Measurements from ENCODE around the gene MAST2. TPM values are rescaled to one million over a fixed set of nuclear protein-coding genes. Genes with fewer than 3 reads are reported as not detected.

Gene MAST2
- polyA plus RNA-seq, 1 experiment = 24.7 TPM

DNA sequence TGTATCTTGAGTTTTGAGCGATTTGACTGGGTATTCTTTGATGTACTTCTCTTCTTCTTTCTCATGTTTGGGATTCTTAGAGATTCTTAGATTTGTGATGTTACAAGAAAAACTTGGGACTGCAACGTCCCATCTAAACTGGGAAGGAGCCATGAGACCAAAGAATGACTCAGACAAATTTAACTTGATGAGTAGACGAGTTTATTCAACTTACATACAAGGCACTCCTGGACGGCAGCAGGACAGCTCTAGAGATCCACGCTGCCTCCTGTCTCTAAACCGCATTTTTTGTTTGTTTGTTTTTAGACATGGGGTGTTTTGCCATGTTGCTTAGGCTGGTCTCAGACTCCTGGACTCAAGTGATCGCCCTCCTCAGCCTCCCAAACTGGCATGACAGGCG, 191.9 kb downstream of the MAST2 start:
- H3K4me3 ChIP-seq (ENCODE audit: low read depth, low read length) = no peak overlapping the region
- no peaks in the 10 kb centered on the region for H3K27me3 ChIP-seq (ENCODE audit: control insufficient read depth, insufficient read depth, low read length)
- TF ChIP-seq, protein P1, sequence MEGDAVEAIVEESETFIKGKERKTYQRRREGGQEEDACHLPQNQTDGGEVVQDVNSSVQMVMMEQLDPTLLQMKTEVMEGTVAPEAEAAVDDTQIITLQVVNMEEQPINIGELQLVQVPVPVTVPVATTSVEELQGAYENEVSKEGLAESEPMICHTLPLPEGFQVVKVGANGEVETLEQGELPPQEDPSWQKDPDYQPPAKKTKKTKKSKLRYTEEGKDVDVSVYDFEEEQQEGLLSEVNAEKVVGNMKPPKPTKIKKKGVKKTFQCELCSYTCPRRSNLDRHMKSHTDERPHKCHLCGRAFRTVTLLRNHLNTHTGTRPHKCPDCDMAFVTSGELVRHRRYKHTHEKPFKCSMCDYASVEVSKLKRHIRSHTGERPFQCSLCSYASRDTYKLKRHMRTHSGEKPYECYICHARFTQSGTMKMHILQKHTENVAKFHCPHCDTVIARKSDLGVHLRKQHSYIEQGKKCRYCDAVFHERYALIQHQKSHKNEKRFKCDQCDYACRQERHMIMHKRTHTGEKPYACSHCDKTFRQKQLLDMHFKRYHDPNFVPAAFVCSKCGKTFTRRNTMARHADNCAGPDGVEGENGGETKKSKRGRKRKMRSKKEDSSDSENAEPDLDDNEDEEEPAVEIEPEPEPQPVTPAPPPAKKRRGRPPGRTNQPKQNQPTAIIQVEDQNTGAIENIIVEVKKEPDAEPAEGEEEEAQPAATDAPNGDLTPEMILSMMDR (IDR thresholded peaks at IDR 0.05; ENCODE audit: low read depth, low read length) = no peak
- CTCF ChIA-PET = interaction anchor here (1.4 kb wide), 1 partner anchor 228 kb away, joined by 3 read pairs; no protein-coding TSS in a partner anchor
- DNase-seq (ENCODE audit: low read depth, low spot score) = no peak
- H3K9me3 ChIP-seq (ENCODE audit: control insufficient read depth, insufficient read depth, low read length) = no peaks in the 10 kb centered on the region
- no peak overlapping the region for H3K27ac ChIP-seq (ENCODE audit: low read depth, low read length)
- POLR2A ChIA-PET = no interaction called here

DNA sequence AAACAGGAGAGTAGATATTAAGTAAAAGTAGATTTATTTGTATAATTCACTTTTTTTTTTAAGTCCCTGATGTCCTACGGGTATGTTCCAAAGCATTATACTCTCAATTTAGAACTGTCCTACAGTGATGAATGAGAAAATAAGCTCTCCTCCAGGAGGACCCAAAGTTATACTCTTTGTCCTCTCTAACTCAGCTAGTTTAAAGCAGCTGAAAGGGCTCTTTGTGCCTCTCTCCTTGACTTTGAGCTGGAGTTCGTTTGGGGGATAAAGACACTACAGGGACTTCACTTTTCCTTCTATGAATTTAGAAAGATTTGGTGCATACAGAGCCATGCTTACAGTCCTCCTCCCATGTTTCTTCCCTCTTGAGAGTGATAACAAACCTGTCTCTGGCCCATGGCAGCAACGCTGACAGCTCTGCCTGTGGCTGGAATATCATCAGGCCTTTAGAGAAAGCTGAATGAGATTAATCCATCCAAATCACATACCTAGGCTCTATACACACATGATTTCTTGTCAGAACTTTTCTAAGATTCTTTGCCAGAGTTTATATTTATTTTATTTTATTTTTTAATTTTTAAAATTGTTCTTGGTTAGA, 194.7 kb downstream of the MAST2 start:
- TF ChIP-seq, protein P1 (IDR thresholded peaks at IDR 0.05; ENCODE audit: low read depth, low read length) = no peak
- ChIA-PET POLR2A (no interaction called here), CTCF (interaction anchor here (1.2 kb wide), 1 partner anchor 37 kb away, joined by 3 read pairs; no protein-coding TSS in a partner anchor)
- Histone ChIP-seq H3K9me3 (ENCODE audit: control insufficient read depth, insufficient read depth, low read length) (no peaks in the 10 kb centered on the region), H3K27ac (ENCODE audit: low read depth, low read length) (no peak overlapping the region), H3K4me3 (ENCODE audit: low read depth, low read length) (no peak overlapping the region), H3K27me3 (ENCODE audit: control insufficient read depth, insufficient read depth, low read length) (no peaks in the 10 kb centered on the region)
- no peak for DNase-seq (ENCODE audit: low read depth, low spot score)

DNA sequence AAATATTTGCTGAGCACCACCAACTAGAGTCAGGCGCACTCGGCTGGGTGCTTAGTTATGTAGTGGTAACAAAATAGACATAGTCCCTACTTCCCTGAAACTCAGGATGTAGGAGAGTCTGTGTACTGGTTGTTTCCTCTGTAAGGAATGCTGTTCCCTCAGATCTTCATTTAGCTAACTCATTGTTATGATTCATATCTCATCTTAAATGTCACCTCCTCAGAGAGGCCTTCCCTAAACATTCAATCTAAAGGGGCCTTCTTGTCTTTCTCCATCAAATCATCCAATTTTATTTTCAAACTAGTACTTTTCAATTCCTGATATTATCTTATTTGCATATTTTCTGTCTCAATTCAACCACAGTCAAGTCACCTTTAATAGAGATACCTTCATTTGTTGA, 196.1 kb downstream of the MAST2 start:
- H3K4me3 ChIP-seq (ENCODE audit: low read depth, low read length) = no peak overlapping the region
- no peaks in the 10 kb centered on the region for H3K9me3 ChIP-seq (ENCODE audit: control insufficient read depth, insufficient read depth, low read length)
- CTCF ChIA-PET = interaction anchor here (0.8 kb wide), 1 partner anchor 117 kb away, joined by 3 read pairs; no protein-coding TSS in a partner anchor
- no peak overlapping the region for H3K27ac ChIP-seq (ENCODE audit: low read depth, low read length)
- DNase-seq (ENCODE audit: low read depth, low spot score) = no peak
- TF ChIP-seq, protein P1 (IDR thresholded peaks at IDR 0.05; ENCODE audit: low read depth, low read length) = no peak
- POLR2A ChIA-PET = interaction anchor here (0.5 kb wide), 1 partner anchor 100 kb away, joined by 14 read pairs; no protein-coding TSS in a partner anchor
- no peaks in the 10 kb centered on the region for H3K27me3 ChIP-seq (ENCODE audit: control insufficient read depth, insufficient read depth, low read length)

DNA sequence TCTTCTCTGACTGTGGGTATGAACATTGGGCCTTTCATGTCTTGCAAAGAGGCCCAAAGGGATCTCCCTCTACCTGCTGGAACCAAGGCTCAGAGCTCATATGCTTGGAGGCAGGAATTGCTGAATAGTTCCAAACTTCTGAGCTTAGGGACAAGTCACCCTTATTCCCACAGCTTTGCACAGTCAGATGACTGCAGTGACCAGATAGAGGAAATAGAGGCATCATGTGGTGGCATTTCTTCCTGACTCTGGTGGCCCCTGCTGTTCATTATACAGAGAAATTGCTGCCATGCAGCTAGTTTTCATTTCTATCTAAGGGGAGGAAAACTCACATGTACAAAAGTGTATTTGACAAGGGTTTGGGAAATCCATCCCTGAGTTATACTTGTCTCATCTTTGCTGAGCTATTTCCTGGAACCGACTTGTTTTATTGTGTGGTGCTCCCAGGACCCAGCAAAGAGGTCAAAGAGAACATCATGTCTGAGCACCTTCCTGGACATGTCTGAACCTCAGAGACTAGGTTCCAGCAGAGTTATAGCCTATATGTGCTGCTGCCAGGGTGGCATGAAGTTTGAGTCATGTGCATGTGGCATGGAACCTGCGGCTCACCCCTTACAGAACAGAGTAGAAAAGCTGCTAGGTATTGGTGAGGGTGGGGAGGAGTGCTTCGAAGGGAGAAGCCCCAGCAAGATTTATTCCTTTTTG, 197.8 kb downstream of the MAST2 start:
- CTCF ChIA-PET = no interaction called here
- no peaks in the 10 kb centered on the region for H3K27me3 ChIP-seq (ENCODE audit: control insufficient read depth, insufficient read depth, low read length)
- POLR2A ChIA-PET = no interaction called here
- DNase-seq (ENCODE audit: low read depth, low spot score) = no peak
- H3K4me3 ChIP-seq (ENCODE audit: low read depth, low read length) = no peak overlapping the region
- TF ChIP-seq, protein P1 (IDR thresholded peaks at IDR 0.05; ENCODE audit: low read depth, low read length) = no peak
- H3K9me3 ChIP-seq (ENCODE audit: control insufficient read depth, insufficient read depth, low read length) = no peaks in the 10 kb centered on the region
- no peak overlapping the region for H3K27ac ChIP-seq (ENCODE audit: low read depth, low read length)

DNA sequence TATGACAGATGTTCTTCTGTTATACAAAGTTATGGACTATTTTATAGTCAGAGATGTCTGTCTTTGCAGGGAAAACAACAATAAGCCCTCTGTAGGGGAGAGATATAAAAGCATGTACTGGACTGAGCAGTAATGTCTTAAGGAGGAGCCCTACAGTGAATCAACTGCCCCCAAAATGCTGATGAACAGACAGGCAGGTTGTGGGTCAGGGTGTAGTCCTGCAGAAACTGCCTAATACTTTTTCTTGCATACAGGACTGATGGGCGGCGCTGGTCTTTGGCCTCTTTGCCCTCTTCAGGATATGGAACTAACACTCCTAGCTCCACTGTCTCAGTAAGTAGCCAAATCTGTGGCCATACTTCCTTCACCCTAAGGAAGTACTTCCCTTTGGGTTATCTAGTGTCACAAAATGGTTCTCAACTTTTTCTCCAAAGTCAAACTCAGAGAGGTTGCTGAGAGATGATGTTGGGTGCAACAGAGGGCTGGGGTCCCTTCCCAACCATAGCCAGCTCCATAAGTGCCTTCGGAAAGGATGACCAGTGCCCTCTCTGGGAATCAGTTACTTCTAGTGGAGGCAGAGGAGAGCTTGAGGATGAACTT, 199.2 kb downstream of the MAST2 start:
- H3K27me3 ChIP-seq (ENCODE audit: control insufficient read depth, insufficient read depth, low read length) = no peaks in the 10 kb centered on the region
- ChIA-PET POLR2A (interaction anchor here (0.7 kb wide), 1 partner anchor 159 kb away, joined by 4 read pairs; no protein-coding TSS in a partner anchor), CTCF (no interaction called here)
- H3K9me3 ChIP-seq (ENCODE audit: control insufficient read depth, insufficient read depth, low read length) = no peaks in the 10 kb centered on the region
- no peak for DNase-seq (ENCODE audit: low read depth, low spot score)
- H3K4me3 ChIP-seq (ENCODE audit: low read depth, low read length) = no peak overlapping the region
- H3K27ac ChIP-seq (ENCODE audit: low read depth, low read length) = no peak overlapping the region
- TF ChIP-seq, protein P1 (IDR thresholded peaks at IDR 0.05; ENCODE audit: low read depth, low read length) = no peak
